ENCODE measurements around the gene SPATS2. TPM values are rescaled to one million over a fixed set of nuclear protein-coding genes. Genes with fewer than 3 reads are reported as not detected.
A peak's percentile ranks its signal among the peaks of the same experiment; 100 is the strongest.

SPATS2 gene
- total RNA-seq, 2 experiments from 2014 or later, result 10.6 to 18.8 TPM

DNA sequence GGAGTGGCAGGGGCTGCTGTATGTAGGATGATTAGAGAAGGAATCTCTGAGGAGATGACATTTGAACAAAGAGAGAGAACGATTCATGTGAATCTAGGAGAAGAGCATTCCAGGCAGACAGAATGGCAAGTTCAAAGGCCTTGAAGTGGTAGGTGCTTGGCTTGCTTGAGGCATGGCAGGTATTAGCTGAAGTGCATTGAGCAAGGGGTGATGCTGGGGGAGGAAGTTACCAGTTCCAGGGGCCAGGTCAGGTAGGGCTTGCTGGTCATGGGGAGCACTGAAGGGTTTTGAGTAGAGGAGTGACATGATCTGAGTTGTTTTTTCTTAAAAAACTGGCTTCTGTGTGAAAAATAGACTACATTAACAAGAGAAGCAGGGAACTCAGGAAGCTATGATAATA, 71.8 kb downstream of the SPATS2 start:
- H3K27ac Mint-ChIP-seq, result no peak overlapping the region
- H3K36me3 Mint-ChIP-seq (ENCODE audit: low read depth), result no peaks in the 10 kb centered on the region
- intact Hi-C loops (cut with DNase I, micrococcal nuclease), result no loop called here
- ATAC-seq (no peak), DNase-seq (no peak)
- H3K4me3 Mint-ChIP-seq, result no peak overlapping the region
- H3K27me3 Mint-ChIP-seq, result no peaks in the 10 kb centered on the region
- CTCF ChIA-PET, result no interaction called here
- H3K4me1 Mint-ChIP-seq, result no peaks in the 10 kb centered on the region
- POLR2A ChIA-PET, result no interaction called here
- no peaks in the 10 kb centered on the region for H3K9me3 Mint-ChIP-seq (ENCODE audit: low read depth)

DNA sequence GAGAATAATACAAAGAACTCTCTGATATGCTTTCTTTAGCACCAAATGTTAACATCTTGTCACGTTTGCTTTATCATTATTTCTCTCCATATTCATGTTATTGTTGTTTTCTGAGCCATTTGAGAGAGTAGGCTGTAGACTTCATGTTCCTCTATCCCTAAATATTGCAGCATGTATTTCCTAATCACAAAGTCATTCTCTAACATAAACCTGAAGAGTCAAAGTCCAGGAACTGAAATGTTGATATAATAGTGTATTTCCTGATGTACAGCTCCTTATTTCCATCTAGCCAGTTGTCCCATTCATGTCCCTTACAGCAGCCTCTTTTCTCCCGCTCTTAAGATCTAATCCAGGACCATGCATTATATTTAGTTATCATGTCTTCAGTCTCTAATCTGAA, 72.8 kb downstream of the SPATS2 start:
- DNase-seq, result no peak
- intact Hi-C loops (cut with DNase I, micrococcal nuclease), result no loop called here
- no peak overlapping the region for H3K27ac Mint-ChIP-seq
- POLR2A ChIA-PET, result no interaction called here
- no peaks in the 10 kb centered on the region for H3K36me3 Mint-ChIP-seq (ENCODE audit: low read depth)
- H3K9me3 Mint-ChIP-seq (ENCODE audit: low read depth), result no peaks in the 10 kb centered on the region
- no peak for ATAC-seq
- CTCF ChIA-PET, result no interaction called here
- H3K4me1 Mint-ChIP-seq, result no peaks in the 10 kb centered on the region
- H3K27me3 Mint-ChIP-seq, result no peaks in the 10 kb centered on the region
- no peak overlapping the region for H3K4me3 Mint-ChIP-seq

DNA sequence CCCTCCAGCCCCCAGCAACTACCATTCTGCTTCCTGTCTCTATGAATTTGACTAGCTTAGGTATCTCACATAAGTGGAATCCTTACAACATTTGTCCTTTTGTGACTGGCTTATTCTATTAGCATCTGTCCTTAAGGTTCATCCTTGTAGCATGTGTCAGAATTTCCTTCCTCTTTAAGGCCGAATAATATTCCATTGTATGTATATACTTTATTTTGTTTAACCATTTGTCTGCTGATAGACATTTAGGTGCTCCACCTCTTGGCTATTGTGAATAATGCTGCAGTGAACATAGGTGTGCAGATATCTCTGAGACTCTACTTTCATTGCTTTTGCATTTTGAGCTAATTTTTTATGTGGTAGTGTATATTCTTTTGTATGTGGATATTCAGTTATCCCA, 75.7 kb downstream of the SPATS2 start:
- Mint-ChIP-seq H3K27me3 (no peaks in the 10 kb centered on the region), H3K4me1 (no peaks in the 10 kb centered on the region)

DNA sequence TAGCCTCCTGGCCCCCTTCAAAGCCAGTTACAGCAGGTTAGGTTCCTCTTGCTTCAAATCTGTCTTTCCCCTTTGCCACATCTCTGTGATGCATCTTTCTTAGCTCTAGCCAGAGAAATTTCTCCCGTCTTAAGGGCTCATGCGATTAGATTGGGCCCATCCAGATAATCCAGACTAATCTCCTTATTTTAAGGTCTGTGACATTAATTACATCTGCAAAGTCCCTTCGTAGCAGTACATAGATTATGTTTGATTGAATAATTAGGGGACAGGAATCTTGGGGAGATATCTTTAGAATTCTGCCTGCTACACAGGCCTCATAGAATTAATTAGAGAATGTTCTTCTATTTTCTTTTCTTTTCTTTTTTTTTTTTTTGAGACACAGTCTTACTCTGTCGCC, 79.3 kb downstream of the SPATS2 start:
- intact Hi-C loops (cut with DNase I, micrococcal nuclease), result no loop called here
- H3K4me1 Mint-ChIP-seq, result peaks cover 11% of the 10 kb centered on the region
- no peak for DNase-seq
- no peak overlapping the region for H3K4me3 Mint-ChIP-seq
- no peak for ATAC-seq
- H3K27ac Mint-ChIP-seq, result no peak overlapping the region
- H3K27me3 Mint-ChIP-seq, result no peaks in the 10 kb centered on the region
- H3K36me3 Mint-ChIP-seq (ENCODE audit: low read depth), result peaks cover 5% of the 10 kb centered on the region
- ChIA-PET POLR2A (no interaction called here), CTCF (no interaction called here)
- H3K9me3 Mint-ChIP-seq (ENCODE audit: low read depth), result peaks cover 3% of the 10 kb centered on the region

More for the DNA sequence above, 75.7 kb downstream of the SPATS2 start:
- H3K4me3 Mint-ChIP-seq, result no peak overlapping the region
- intact Hi-C loops (cut with DNase I, micrococcal nuclease), result no loop called here
- no peak for DNase-seq
- ChIA-PET CTCF (interaction anchor here (0.8 to 2.0 kb wide), 3 partner anchors 9 to 15 kb away, joined by 3 to 5 read pairs (median 3); no protein-coding TSS in a partner anchor), POLR2A (no interaction called here)
- H3K9me3 Mint-ChIP-seq (ENCODE audit: low read depth), result peaks cover 2% of the 10 kb centered on the region
- peaks cover 2% of the 10 kb centered on the region for H3K36me3 Mint-ChIP-seq (ENCODE audit: low read depth)
- no peak for ATAC-seq
- H3K27ac Mint-ChIP-seq, result no peak overlapping the region

DNA sequence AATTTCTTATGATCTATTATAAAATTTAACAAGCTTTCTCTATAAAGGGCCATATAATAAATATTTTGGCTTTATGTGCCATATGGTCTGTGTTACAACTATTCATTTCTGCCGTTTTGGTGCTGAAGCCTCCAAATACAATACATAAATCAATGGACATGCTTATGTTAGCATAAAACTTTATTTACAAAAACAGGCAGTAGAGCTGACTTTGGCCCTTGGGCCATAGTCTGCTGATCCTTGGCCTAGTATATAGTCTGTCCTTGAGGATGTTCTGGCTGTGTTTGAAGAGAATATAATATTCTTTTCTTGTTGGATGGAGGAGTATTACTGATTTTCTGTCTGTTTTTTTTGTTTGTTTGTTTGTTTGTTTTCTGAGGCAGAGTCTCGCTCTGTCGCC, 81.6 kb downstream of the SPATS2 start:
- CTCF ChIA-PET, result interaction anchor here (0.6 to 1.3 kb wide), 2 partner anchors 90 to 93 kb away, joined by 3 read pairs; no protein-coding TSS in a partner anchor

DNA sequence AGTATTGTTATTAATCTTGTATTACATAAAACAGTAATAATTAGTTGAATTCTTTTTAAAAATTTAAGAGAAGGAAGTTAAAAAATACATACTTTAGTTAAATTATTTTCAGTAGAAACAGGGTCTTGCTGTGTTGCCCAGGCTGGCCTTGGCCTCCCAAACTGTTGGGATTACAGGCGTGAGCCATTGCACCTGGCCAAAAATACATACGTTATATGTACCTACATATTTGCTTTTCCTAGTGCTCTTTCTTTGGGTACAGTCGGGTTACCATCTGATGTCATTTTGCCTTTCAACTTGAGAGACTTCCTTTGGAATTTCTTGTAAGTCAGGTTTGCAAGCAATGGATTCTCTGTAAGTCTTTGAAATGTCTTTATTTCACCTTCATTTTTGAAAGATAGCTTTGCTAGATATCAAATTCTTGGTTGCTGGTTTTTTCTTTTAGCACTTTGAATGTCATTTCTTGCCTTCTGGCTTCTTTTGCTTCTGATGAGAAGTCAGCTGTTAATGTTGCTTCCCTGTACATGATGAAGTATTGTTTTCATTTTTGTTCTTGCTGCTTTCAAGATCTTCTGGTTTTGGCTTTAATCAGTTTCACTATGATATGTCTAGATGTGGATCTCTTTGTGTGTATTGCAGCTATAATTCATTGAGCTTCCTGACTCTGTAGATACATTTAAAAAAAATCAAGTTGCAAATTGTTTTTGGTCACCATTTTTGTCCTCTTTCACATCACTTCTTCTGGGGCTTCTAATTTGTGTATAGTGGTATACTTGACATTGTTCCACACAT, 84.4 kb downstream of the SPATS2 start:
- Mint-ChIP-seq H3K4me3 (no peak overlapping the region), H3K27me3 (no peaks in the 10 kb centered on the region), H3K4me1 (peaks cover 21% of the 10 kb centered on the region), H3K36me3 (ENCODE audit: low read depth) (peaks cover 5% of the 10 kb centered on the region), H3K27ac (peak overlapping the region; percentile 81), H3K9me3 (ENCODE audit: low read depth) (peaks cover 3% of the 10 kb centered on the region)
- POLR2A ChIA-PET, result interaction anchor here (0.6 to 1.0 kb wide), 3 partner anchors 38 to 87 kb away, joined by 3 to 4 read pairs (median 3); partner anchors contain the start of gene SPATS2
- peak; percentile 96 for ATAC-seq
- DNase-seq, result no peak
- CTCF ChIA-PET, result interaction anchor here (0.6 to 1.2 kb wide), 6 partner anchors 9 to 163 kb away, joined by 3 read pairs; no protein-coding TSS in a partner anchor
- intact Hi-C loops (cut with DNase I, micrococcal nuclease), result no loop called here

More for the DNA sequence above, 81.6 kb downstream of the SPATS2 start:
- no peak overlapping the region for H3K27ac Mint-ChIP-seq
- POLR2A ChIA-PET, result no interaction called here
- ATAC-seq (no peak), DNase-seq (no peak)
- intact Hi-C loops (cut with DNase I, micrococcal nuclease), result no loop called here
- H3K4me3 Mint-ChIP-seq, result no peak overlapping the region
- peaks cover 21% of the 10 kb centered on the region for H3K4me1 Mint-ChIP-seq
- peaks cover 3% of the 10 kb centered on the region for H3K9me3 Mint-ChIP-seq (ENCODE audit: low read depth)
- peaks cover 5% of the 10 kb centered on the region for H3K36me3 Mint-ChIP-seq (ENCODE audit: low read depth)
- no peaks in the 10 kb centered on the region for H3K27me3 Mint-ChIP-seq

DNA sequence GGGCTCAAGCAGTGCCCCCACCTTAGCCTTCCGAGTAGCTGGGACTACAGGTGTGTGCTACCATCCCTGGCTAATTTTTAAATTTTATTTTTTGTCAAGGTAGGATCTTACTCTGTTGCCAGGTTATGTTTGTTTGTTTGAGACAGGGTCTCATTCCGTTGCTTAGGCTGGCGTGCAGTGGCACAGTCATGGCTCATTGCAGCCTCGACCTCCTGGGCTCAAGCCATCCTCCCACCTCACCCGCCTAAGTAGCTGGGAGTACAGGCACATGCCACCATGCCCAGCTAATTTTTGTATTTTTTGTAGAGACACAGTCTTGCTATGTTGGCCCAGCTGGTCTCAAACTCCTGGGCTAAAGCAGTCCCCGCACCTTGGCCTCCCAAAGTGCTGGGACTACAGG, 88.2 kb downstream of the SPATS2 start:
- no peak for DNase-seq
- Mint-ChIP-seq H3K36me3 (ENCODE audit: low read depth) (no peaks in the 10 kb centered on the region), H3K4me1 (peaks cover 13% of the 10 kb centered on the region), H3K27me3 (no peaks in the 10 kb centered on the region), H3K4me3 (no peak overlapping the region), H3K27ac (no peak overlapping the region), H3K9me3 (ENCODE audit: low read depth) (no peaks in the 10 kb centered on the region)
- ATAC-seq, result no peak
- intact Hi-C loops (cut with DNase I, micrococcal nuclease), result no loop called here
- ChIA-PET POLR2A (no interaction called here), CTCF (interaction anchor here (0.6 to 1.2 kb wide), 5 partner anchors 13 to 254 kb away, joined by 3 to 5 read pairs (median 3); no protein-coding TSS in a partner anchor)

DNA sequence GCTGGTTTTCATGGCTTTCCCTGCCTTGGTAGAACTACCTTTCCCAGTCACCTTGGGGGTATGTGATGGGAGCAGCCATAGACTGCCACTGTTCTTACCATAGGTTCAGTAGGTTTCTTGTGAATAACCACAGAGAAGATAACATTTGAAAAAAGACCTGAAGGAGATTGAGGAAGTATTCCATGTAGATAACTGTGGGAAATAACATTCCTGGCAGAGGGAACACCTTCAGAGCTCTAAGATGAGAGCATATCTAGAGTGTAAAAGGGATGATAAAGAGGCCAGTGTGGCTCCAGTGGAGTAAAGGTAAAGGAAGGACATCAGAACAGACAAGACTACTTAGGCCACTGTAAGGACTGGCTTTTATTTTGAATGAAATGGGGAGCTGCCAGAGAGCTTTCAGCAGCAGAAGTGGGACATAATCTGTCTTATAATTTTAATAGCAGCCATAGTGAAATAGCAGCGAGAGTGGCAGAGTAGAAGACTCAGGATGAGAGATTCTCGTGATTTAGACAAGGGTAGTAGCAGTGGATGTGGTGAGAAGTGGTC, 88.9 kb downstream of the SPATS2 start:
- ChIA-PET POLR2A (no interaction called here), CTCF (interaction anchor here (0.6 to 1.0 kb wide), 2 partner anchors 13 to 1053 kb away, joined by 3 to 5 read pairs; no protein-coding TSS in a partner anchor)
- DNase-seq (no peak), ATAC-seq (no peak)
- H3K27me3 Mint-ChIP-seq, result no peaks in the 10 kb centered on the region
- no peak overlapping the region for H3K4me3 Mint-ChIP-seq
- H3K9me3 Mint-ChIP-seq (ENCODE audit: low read depth), result no peaks in the 10 kb centered on the region
- H3K4me1 Mint-ChIP-seq, result peaks cover 12% of the 10 kb centered on the region
- no peak overlapping the region for H3K27ac Mint-ChIP-seq
- peaks cover 3% of the 10 kb centered on the region for H3K36me3 Mint-ChIP-seq (ENCODE audit: low read depth)
- intact Hi-C loops (cut with DNase I, micrococcal nuclease), result no loop called here

DNA sequence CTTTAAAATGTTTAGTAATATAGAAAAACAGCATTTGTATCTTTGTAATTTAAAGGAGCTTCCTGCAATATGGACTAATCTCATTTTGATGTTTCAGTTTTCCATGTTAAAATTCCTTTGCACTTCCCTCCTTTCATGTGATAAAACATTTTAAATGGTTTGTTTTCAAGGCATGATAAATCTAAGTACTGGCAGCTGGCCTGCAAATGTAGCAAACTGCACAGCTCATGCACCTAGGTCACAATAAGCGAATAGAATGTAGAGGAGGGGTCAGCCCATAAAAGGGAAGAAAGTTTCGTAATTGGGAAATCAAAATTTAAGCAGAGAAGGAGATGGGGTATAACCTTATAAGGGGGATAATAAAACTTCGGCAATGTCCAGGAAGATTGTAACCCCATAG, 91.6 kb downstream of the SPATS2 start:
- ATAC-seq (no peak), DNase-seq (no peak)
- intact Hi-C loops (cut with DNase I, micrococcal nuclease), result no loop called here
- Mint-ChIP-seq H3K4me1 (no peaks in the 10 kb centered on the region), H3K4me3 (no peak overlapping the region), H3K36me3 (ENCODE audit: low read depth) (peaks cover 7% of the 10 kb centered on the region), H3K27ac (no peak overlapping the region), H3K9me3 (ENCODE audit: low read depth) (no peaks in the 10 kb centered on the region), H3K27me3 (no peaks in the 10 kb centered on the region)
- ChIA-PET POLR2A (no interaction called here), CTCF (interaction anchor here (1.4 kb wide), 2 partner anchors 12 to 100 kb away, joined by 5 read pairs; no protein-coding TSS in a partner anchor)

DNA sequence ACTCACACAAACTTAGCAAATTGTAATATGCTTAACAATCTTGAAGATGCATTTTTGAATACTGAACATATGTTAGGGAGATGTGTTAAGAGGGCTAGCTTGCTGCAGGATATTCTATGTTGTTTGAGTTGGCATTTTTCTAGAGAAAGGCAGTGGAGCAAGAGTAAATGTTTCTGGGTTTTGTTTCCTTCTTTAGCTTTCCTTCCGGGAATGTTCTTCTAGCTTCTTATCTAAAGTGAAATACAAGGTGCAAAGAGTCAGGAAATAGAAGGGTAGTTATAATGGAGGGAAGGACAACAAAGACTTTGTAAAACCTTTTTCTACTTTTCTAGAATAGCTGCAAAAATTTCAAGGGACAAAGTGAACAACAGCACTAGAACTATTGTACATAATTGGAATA, 94.0 kb downstream of the SPATS2 start:
- Mint-ChIP-seq H3K4me3 (no peak overlapping the region), H3K27ac (no peak overlapping the region), H3K36me3 (ENCODE audit: low read depth) (peaks cover 7% of the 10 kb centered on the region), H3K27me3 (no peaks in the 10 kb centered on the region), H3K4me1 (no peaks in the 10 kb centered on the region), H3K9me3 (ENCODE audit: low read depth) (no peaks in the 10 kb centered on the region)
- ChIA-PET CTCF (interaction anchor here (0.7 to 2.4 kb wide), 9 partner anchors 31 to 280 kb away, joined by 3 to 7 read pairs (median 3); partner anchors contain the start of genes DNAJC22 and TMBIM6), POLR2A (no interaction called here)
- DNase-seq, result no peak
- no peak for ATAC-seq
- intact Hi-C loops (cut with DNase I, micrococcal nuclease), result no loop called here

DNA sequence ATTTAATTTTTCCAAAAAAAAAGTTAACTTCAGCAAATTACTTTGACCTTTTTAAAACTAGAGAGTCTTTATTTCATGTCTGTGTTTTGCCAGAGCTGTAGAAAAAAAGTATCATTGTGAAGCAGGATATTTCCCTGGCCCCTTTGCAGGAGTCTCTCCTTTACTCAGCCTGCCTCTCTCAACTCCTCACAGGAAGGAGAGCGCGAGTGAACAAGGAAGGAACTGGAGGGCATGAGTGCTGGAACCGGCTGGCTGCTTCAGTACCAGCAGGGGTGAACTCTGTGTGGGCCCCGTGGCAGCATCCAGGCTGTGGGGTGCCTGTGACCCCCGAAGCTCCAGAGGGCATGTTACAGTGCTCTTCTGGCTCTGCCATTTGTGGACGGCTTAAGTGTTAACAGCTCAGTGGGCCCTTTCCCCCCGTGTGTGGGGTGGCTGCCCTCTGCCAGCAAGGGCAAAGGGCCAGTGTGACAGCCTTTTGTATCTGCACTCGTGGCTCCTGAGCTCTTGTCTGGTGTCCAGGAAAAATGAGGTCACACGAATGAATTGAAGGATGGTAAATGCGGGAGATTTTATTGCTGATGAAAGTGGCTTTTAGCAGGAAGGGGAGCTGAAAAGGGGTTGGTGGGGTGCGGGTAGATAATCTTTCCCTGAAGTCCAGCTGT, 95.0 kb downstream of the SPATS2 start:
- Mint-ChIP-seq H3K9me3 (ENCODE audit: low read depth) (no peaks in the 10 kb centered on the region), H3K4me3 (no peak overlapping the region), H3K4me1 (no peaks in the 10 kb centered on the region), H3K36me3 (ENCODE audit: low read depth) (peaks cover 7% of the 10 kb centered on the region), H3K27me3 (no peaks in the 10 kb centered on the region), H3K27ac (no peak overlapping the region)
- ATAC-seq, result no peak
- ChIA-PET POLR2A (no interaction called here), CTCF (interaction anchor here (0.7 to 2.4 kb wide), 2 partner anchors 115 to 316 kb away, joined by 3 to 7 read pairs; partner anchors contain the start of gene DNAJC22)
- DNase-seq, result no peak
- intact Hi-C loops (cut with DNase I, micrococcal nuclease), result no loop called here
